ENCODE results near the gene SELENOF. TPM values are rescaled to one million over a fixed set of nuclear protein-coding genes. Genes with fewer than 3 reads are reported as not detected.

SELENOF gene
- polyA plus RNA-seq, 4 donors: 267 to 398 (median 342) TPM

- no peak for DNase-seq (ENCODE audit: low read depth in 4 of 4, low spot score in 3 of 4)
These were observed 53.5 kb downstream of the SELENOF start for GRCh38 chr1:86860424-86860823.

- no peak for DNase-seq (ENCODE audit: low read depth in 4 of 4, low spot score in 3 of 4)
These were observed 53.9 kb downstream of the SELENOF start for GRCh38 chr1:86860020-86860419.

GRCh38 chr1:86858524-86859261 is 55.2 kb downstream of the SELENOF start:
- DNase-seq (ENCODE audit: low read depth in 4 of 4, low spot score in 3 of 4): no peak

GRCh38 chr1:86856196-86856595 is 57.7 kb downstream of the SELENOF start:
- no peak for DNase-seq (ENCODE audit: low read depth in 4 of 4, low spot score in 3 of 4)

GRCh38 chr1:86854352-86854751 is 59.6 kb downstream of the SELENOF start:
- no peak for DNase-seq (ENCODE audit: low read depth in 4 of 4, low spot score in 3 of 4)

GRCh38 chr1:86852782-86853408 is 61.0 kb downstream of the SELENOF start:
- no peak for DNase-seq (ENCODE audit: low read depth in 4 of 4, low spot score in 3 of 4)

- DNase-seq (ENCODE audit: low read depth in 4 of 4, low spot score in 3 of 4): no peak
These were observed 61.6 kb downstream of the SELENOF start for GRCh38 chr1:86852289-86852688.

GRCh38 chr1:86849756-86850155 is 64.2 kb downstream of the SELENOF start:
- no peak for DNase-seq (ENCODE audit: low read depth in 4 of 4, low spot score in 3 of 4)

- no peak for DNase-seq (ENCODE audit: low read depth in 4 of 4, low spot score in 3 of 4)
These were observed 65.3 kb downstream of the SELENOF start for GRCh38 chr1:86848654-86849053.

- DNase-seq (ENCODE audit: low read depth in 4 of 4, low spot score in 3 of 4): no peak
These were observed 67.7 kb downstream of the SELENOF start for GRCh38 chr1:86846164-86846647.

- DNase-seq (ENCODE audit: low read depth in 4 of 4, low spot score in 3 of 4): no peak
These were observed 68.4 kb downstream of the SELENOF start for GRCh38 chr1:86845514-86845913.

- no peak for DNase-seq (ENCODE audit: low read depth in 4 of 4, low spot score in 3 of 4)
These were observed 72.8 kb downstream of the SELENOF start for GRCh38 chr1:86841116-86841515.

- peak; percentile 46 to 71 (median 56) for DNase-seq (ENCODE audit: low read depth in 4 of 4, low spot score in 3 of 4)
These were observed 80.3 kb downstream of the SELENOF start for GRCh38 chr1:86833461-86834215.

GRCh38 chr1:86832433-86832832 is 81.5 kb downstream of the SELENOF start:
- DNase-seq (ENCODE audit: low read depth in 4 of 4, low spot score in 3 of 4): no peak

- no peak for DNase-seq (ENCODE audit: low read depth in 4 of 4, low spot score in 3 of 4)
These were observed 84.6 kb downstream of the SELENOF start for GRCh38 chr1:86829321-86829720.

GRCh38 chr1:86828024-86828423 is 85.9 kb downstream of the SELENOF start:
- DNase-seq (ENCODE audit: low read depth in 4 of 4, low spot score in 3 of 4): no peak

- DNase-seq (ENCODE audit: low read depth in 4 of 4, low spot score in 3 of 4): no peak
These were observed 87.1 kb downstream of the SELENOF start for GRCh38 chr1:86826856-86827255.

GRCh38 chr1:86825319-86825718 is 88.6 kb downstream of the SELENOF start:
- DNase-seq (ENCODE audit: low read depth in 4 of 4, low spot score in 3 of 4): no peak

- DNase-seq (ENCODE audit: low read depth in 4 of 4, low spot score in 3 of 4): no peak
These were observed 90.0 kb downstream of the SELENOF start for GRCh38 chr1:86823821-86824500.

GRCh38 chr1:86823386-86823785 is 90.5 kb downstream of the SELENOF start:
- no peak for DNase-seq (ENCODE audit: low read depth in 4 of 4, low spot score in 3 of 4)

GRCh38 chr1:86822459-86822858 is 91.5 kb downstream of the SELENOF start:
- DNase-seq (ENCODE audit: low read depth in 4 of 4, low spot score in 3 of 4): no peak
